DND-41 (cell line): ENCODE measurements around the gene NARS2.

Experiments
- CTCF ChIP-seq: IDR thresholded peaks from 2 replicates; pipeline ENCODE4 v1.5.1; 2012; ENCODE audit warnings: borderline replicate concordance, low read length, moderate library complexity, mild to moderate bottlenecking; ENCODE audit not compliant: poor library complexity, severe bottlenecking; ENCODE audit errors: extremely low read depth
- EZH2 ChIP-seq: IDR thresholded peaks from 3 replicates; pipeline ENCODE4 v1.6.1; 2012; ENCODE audit warnings: borderline replicate concordance, low read depth, mild to moderate bottlenecking, moderate library complexity, low read length, inconsistent platforms; ENCODE audit not compliant: severe bottlenecking

GRCh38 chr11:78564490-78565467 lies 9.9 kb downstream of the NARS2 start:
- peak; percentile 74 for TF ChIP-seq CTCF
- no peak for TF ChIP-seq EZH2
